Spinal cord (tissue), 10 donors: ENCODE results near the gene SYNGR1. TPM values are rescaled to one million over a fixed set of nuclear protein-coding genes. Genes with fewer than 3 reads are reported as not detected.
"Not testable (repeated sequence)": the region's sequence is repeated elsewhere in the genome, so short reads cannot be mapped to it uniquely, and the experiment has no call there.

Source experiments
- DNase-seq, 6 donors: peaks; one replicate each; pipeline versions ENCODE4 v3.0.0 to v3.0.0-alpha.2; 2013 to 2015; ENCODE audit warnings: low spot score in 6 of 6, low read depth in 4 of 6
- H3K27ac ChIP-seq: one replicate; pipeline ENCODE4 v1.5.1; 2013; ENCODE audit warnings: low read depth, low read length, control low read depth
- H3K27me3 ChIP-seq: one replicate; pipeline ENCODE4 v1.6.1; 2013; ENCODE audit warnings: low read length; ENCODE audit not compliant: control insufficient read depth, insufficient read depth
- H3K36me3 ChIP-seq: one replicate; pipeline ENCODE4 v1.6.1; 2013; ENCODE audit warnings: low read length; ENCODE audit not compliant: control insufficient read depth, insufficient read depth
- H3K4me1 ChIP-seq: one replicate; pipeline ENCODE4 v1.6.1; 2013; ENCODE audit warnings: low read length; ENCODE audit not compliant: control insufficient read depth, insufficient read depth
- H3K4me3 ChIP-seq: one replicate; pipeline ENCODE4 v1.5.1; 2013; ENCODE audit warnings: low read depth, low read length, control low read depth
- H3K9me3 ChIP-seq: one replicate; pipeline ENCODE4 v1.6.1; 2013; ENCODE audit warnings: low read length; ENCODE audit not compliant: control insufficient read depth, insufficient read depth
- WGBS: methylation state at CpG from one replicate; pipeline ENCODE4 v1.1.5; 2013; ENCODE audit warnings: missing lambda C conversion rate; ENCODE audit not compliant: insufficient coverage; 5-methylcytosine and 5-hydroxymethylcytosine counted together
- polyA plus RNA-seq, 2 donors: library from polyadenylated mRNA; unstranded; fragments of 120-200 nt; gene quantifications; one replicate each; pipeline ENCODE4 v1.2.1, GENCODE V29; 2013; ENCODE audit not compliant: insufficient read length in 2 of 2
- total RNA-seq, 2 donors: library from RNA; depleted of rRNA in 1 of 2; stranded (reverse); fragments of 120-200 nt in 1 of 2; fragments of >200 nt in 1 of 2; gene quantifications; one replicate each; pipeline versions ENCODE4 v1.2.3 to v1.2.4, GENCODE V29; 2013 to 2014
- donor health status: healthy.

SYNGR1 gene
- total and polyA plus RNA-seq, 4 donors, result 43.8 to 99.1 (median 71.0) TPM

DNA sequence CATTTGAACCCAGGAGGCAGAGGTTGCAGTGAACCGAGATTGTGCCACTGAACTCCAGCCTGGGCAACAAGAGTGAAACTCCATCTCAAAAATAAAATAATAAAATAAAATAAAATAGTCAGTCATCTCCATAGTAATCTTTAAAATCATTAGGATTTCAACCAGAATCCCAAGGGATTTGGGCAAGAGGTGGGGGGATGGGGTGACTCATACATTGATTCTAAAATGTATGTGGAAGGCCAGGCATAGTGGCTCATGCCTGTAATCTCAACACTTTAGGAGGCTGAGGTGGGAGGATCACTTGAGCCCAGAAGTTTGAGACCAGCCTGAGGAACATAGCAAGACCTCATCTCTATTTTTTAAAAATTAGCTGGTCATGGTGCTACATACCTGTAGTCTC is 19.2 kb upstream of the SYNGR1 start:
- no CpG with 5 or more reads among the region's 1 CpG for WGBS

DNA sequence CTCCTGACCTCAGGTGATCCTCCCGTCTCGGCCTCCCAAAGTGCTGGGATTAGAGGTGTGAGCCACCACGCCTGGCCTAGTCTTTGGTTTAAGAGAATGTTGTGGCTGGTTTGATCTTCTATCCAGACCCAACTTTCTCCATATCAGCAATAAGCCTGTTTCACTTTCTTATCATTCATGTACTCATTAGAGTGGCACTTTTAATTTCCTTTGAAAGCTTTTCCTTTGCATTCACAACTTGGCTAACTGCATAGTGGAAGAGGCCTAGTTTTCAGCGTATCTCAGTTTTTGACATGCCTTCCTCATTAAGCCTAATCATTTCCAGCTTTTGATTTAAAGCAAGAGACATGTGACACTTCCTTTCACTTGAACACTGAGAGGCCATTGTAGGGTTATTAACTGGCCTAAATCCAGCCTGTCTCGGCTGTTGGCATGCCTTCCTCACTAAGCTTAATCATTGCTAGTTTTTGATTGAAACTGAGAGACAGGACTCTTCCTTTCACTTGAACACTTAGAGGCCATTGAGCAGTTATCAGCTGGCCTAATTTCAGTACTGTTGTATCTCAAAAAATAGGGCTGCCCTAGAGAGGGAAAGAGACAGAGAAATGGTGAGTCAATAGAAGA is 17.2 kb upstream of the SYNGR1 start:
- WGBS, result no CpG with 5 or more reads among the region's 5 CpGs
- no peak overlapping the region for H3K4me3 ChIP-seq
- no peaks in the 10 kb centered on the region for H3K27me3 ChIP-seq
- peak overlapping the region; percentile 40 for H3K27ac ChIP-seq
- H3K36me3 ChIP-seq, result no peaks in the 10 kb centered on the region
- H3K9me3 ChIP-seq, result no peaks in the 10 kb centered on the region
- DNase-seq, result peak in 2 of 6 donors; percentile 25 to 65
- no peaks in the 10 kb centered on the region for H3K4me1 ChIP-seq

More for the DNA sequence above, 19.2 kb upstream of the SYNGR1 start:
- not testable (repeated sequence) for H3K36me3 ChIP-seq, H3K4me3 ChIP-seq, H3K27me3 ChIP-seq, H3K4me1 ChIP-seq, H3K27ac ChIP-seq, H3K9me3 ChIP-seq, DNase-seq

DNA sequence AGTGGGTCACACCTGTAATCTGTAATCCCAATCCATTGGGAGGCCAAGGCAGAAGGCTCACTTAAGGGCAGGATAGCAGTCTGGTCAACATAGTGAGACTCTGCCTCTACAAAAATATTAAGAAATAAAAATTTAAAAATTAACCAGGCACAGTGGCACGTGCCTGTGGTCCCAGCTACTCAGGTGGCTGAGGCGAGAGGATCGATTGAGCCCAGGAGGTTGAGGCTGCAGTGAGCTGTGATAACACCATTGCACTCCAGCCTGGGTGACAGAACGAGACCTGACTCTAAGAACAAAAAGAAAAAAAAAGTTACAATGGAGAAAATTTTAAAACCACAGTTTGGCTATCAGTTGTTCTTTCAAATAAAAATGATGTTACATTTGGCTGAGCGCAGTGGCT is 13.4 kb upstream of the SYNGR1 start:
- H3K36me3 ChIP-seq, result no peaks in the 10 kb centered on the region
- no peaks in the 10 kb centered on the region for H3K4me1 ChIP-seq
- no peak overlapping the region for H3K4me3 ChIP-seq
- H3K27ac ChIP-seq, result no peak overlapping the region
- no peaks in the 10 kb centered on the region for H3K9me3 ChIP-seq
- H3K27me3 ChIP-seq, result no peaks in the 10 kb centered on the region
- DNase-seq, result no peak
- WGBS, result 88% methylated on average over 4 of the region's 5 CpGs

DNA sequence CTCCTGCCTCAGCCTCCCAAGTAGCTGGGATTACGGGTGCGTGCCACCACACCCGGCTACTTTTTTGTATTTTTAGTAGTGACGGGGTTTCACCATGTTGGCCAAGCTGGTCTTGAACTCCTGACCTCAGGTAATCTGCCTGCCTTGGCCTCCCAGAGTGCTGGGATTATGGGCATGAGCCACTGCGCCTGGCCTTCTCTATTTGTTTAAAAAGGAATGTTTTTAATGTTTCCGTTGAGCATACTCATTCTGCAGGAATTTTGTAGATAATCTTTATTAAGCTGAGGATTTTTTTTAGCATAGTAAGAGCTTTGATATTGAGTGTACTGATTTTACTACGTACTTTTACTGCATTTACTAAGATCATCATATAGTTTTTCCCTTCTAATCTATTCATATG is 10.0 kb upstream of the SYNGR1 start:
- not testable (repeated sequence) for H3K27ac ChIP-seq, H3K4me3 ChIP-seq, H3K36me3 ChIP-seq, DNase-seq, H3K4me1 ChIP-seq, H3K9me3 ChIP-seq, H3K27me3 ChIP-seq
- 92% methylated on average over 4 of the region's 7 CpGs for WGBS

DNA sequence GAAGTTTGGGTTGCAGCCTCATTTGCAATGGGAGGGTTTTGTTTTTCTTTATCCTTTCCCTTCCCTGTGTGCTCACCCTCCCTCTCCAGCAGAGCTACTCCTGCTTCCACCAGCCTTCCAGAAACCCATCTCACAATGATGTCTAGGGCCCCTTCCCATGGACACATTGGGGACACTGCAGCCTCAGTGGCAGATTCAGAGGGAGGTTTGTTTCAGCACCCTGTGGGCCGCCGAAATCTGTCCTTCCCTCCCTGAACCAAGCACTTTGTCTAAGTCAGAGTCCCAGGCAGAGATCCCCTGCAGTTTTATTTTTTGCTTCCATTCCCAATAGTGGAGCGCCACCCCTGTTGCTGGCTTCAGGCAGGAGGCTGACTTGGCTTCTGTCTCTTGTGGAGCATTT is 8.6 kb upstream of the SYNGR1 start:
- Histone ChIP-seq H3K36me3 (no peaks in the 10 kb centered on the region), H3K27me3 (no peaks in the 10 kb centered on the region), H3K27ac (no peak overlapping the region), H3K9me3 (no peaks in the 10 kb centered on the region), H3K4me3 (no peak overlapping the region), H3K4me1 (no peaks in the 10 kb centered on the region)
- WGBS, result 47% methylated on average over 2 of the region's 3 CpGs
- DNase-seq, result no peak

DNA sequence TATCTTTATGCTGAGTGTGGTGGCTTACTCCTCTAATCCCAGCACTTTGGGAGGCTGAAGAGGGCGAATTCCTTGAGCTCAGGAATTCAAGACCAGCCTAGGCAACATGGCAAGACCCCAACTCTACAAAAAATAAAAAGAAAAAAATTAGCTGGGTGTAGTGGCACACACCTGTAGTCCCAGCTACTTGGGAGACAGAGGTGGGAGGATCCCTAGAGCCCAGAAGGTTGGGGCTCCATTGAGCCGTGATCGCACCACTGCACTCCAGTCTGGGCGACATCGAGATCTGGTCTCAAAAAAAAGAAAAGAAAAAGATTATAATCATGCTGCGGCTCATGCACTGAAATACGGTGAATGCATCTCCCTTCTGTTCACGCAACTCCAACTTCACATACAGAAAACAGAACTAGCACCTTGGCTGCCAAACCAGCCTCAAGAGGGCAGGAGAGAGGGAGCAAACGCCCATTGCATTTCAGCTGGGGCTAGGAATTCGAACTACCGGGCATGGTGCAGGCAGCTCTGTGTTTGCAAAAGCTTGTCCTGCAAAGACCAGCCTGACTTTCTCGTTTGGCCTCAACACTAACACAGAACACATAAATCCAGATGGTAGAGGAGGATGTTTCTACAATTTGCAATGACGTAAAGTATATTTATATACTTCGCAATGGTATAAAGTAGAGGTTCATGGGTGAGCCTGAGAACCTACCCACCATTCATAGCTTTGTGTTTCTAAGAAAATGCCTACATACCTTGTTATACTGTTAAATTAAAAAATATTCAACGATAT is 6.3 kb upstream of the SYNGR1 start:
- no peaks in the 10 kb centered on the region for H3K27me3 ChIP-seq
- no peak overlapping the region for H3K27ac ChIP-seq
- no peaks in the 10 kb centered on the region for H3K4me1 ChIP-seq
- H3K4me3 ChIP-seq, result no peak overlapping the region
- H3K36me3 ChIP-seq, result no peaks in the 10 kb centered on the region
- peak in 4 of 6 donors; percentile 32 to 85 (median 56) for DNase-seq
- WGBS, result 19% methylated on average over 6 of the region's 15 CpGs
- no peaks in the 10 kb centered on the region for H3K9me3 ChIP-seq

DNA sequence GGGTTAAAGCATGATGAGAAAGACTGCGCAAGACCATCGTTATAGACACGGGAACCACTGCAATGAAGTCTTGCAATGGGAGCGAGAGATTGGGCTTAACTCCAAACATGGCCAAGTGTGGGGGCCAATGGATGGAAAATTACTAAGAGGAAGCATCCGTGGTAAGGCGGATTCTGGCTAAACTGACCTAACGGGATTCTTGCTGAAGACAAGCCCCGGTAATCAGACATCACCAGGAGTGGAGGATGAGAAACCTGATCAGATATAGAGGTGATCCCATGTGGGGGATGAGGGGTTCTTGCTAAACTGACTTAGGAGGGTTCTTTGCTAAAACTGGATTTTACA is 5.8 kb upstream of the SYNGR1 start:
- H3K9me3 ChIP-seq, result no peaks in the 10 kb centered on the region
- H3K27me3 ChIP-seq, result no peaks in the 10 kb centered on the region
- no peak overlapping the region for H3K4me3 ChIP-seq
- WGBS, result 76% methylated on average over 8 of the region's 8 CpGs
- no peak for DNase-seq
- H3K4me1 ChIP-seq, result peaks cover 3% of the 10 kb centered on the region
- H3K36me3 ChIP-seq, result no peaks in the 10 kb centered on the region
- H3K27ac ChIP-seq, result no peak overlapping the region

DNA sequence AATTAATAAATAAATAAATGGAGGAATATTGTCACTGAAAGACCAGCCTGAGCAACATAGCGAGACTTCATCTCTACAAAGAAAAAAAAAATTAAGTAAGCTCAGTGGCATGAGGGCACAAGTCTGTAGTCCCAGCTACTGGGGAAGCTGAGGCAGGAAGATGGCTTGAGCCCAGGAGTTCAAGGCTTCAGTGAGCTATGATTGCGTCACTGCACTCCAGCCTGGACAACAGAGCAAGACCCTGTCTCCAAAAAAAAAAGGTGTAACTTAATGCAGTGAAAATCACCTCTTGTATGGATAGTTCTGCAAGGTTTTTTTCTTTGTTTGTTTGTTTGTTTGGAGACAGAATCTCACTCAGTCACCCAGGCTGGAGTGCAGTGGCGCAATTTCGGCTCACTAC is 4.6 kb upstream of the SYNGR1 start:
- no peak overlapping the region for H3K4me3 ChIP-seq
- no peak for DNase-seq
- 94% methylated on average over 3 of the region's 4 CpGs for WGBS

DNA sequence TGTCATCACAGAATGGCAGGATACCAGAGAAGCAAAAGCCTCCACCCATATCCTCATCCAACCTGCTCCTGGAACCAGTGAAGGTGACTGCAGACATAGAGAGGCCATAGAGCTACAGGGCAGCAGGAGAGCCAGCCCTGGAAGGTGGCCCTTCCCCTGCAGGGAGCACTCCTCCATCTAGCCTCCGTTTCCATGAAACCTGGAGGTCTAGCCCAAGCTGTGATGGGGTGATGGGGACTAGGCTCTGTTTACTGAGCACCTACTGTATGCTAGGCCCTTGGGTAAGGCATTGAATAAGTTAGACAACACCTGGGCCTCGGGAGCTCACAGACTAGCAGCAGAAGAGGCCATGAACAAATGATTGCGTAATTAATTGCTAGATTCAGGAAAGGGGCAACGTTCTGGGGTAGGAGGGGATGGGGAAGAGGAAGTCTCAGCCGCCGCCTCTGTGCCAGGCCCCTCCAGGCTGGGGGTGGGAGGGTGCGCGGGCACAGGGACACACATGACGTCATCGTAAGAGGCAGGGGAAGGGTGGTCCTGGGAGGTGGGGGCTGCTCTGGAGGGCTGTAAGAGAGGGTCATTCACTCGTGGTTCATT is 784 bp upstream of the SYNGR1 start:
- DNase-seq, result peak in 4 of 6 donors; percentile 13 to 90 (median 56)
- H3K36me3 ChIP-seq, result peaks cover 7% of the 10 kb centered on the region
- H3K27me3 ChIP-seq, result no peaks in the 10 kb centered on the region
- peaks cover 39% of the 10 kb centered on the region for H3K4me1 ChIP-seq
- H3K9me3 ChIP-seq, result no peaks in the 10 kb centered on the region
- WGBS, result 13% methylated on average over 10 of the region's 11 CpGs
- peak overlapping the region; percentile 77 for H3K27ac ChIP-seq
- H3K4me3 ChIP-seq, result peak overlapping the region; percentile 64

More for the DNA sequence above, 4.6 kb upstream of the SYNGR1 start:
- Histone ChIP-seq H3K27ac (no peak overlapping the region), H3K27me3 (no peaks in the 10 kb centered on the region), H3K9me3 (no peaks in the 10 kb centered on the region), H3K4me1 (peaks cover 9% of the 10 kb centered on the region), H3K36me3 (no peaks in the 10 kb centered on the region)
